Ovary (tissue), 3 donors: ENCODE results near the gene ZNF800.

Source experiments
- CTCF ChIP-seq, 3 donors: fragments of 450-650 bp in 2 of 3; fragments of 200-600 bp in 1 of 3; IDR thresholded peaks; one replicate each; pipeline versions ENCODE4 v1.5.1 to v1.8.0; 2016 to 2022; ENCODE audit warnings: antibody characterized with exemption in 3 of 3, mild to moderate bottlenecking in 1 of 3
- EP300 ChIP-seq: sonication (generic); formaldehyde crosslinking; IDR thresholded peaks from one replicate; pipeline ENCODE4 v1.6.1; 2017; ENCODE audit warnings: antibody characterized with exemption
- donor health status: DM: no; HTN: no; CAD: no.

GRCh38 chr7:127440206-127440605 is 47.7 kb upstream of the ZNF800 start:
- no peak for TF ChIP-seq EP300
- no peak for TF ChIP-seq CTCF (IDR thresholded peaks at IDR 0.05)
